ENCODE results near the gene CS.
"Not testable (repeated sequence)": the region's sequence is repeated elsewhere in the genome, so short reads cannot be mapped to it uniquely, and the experiment has no call there.

Gene CS

DNA sequence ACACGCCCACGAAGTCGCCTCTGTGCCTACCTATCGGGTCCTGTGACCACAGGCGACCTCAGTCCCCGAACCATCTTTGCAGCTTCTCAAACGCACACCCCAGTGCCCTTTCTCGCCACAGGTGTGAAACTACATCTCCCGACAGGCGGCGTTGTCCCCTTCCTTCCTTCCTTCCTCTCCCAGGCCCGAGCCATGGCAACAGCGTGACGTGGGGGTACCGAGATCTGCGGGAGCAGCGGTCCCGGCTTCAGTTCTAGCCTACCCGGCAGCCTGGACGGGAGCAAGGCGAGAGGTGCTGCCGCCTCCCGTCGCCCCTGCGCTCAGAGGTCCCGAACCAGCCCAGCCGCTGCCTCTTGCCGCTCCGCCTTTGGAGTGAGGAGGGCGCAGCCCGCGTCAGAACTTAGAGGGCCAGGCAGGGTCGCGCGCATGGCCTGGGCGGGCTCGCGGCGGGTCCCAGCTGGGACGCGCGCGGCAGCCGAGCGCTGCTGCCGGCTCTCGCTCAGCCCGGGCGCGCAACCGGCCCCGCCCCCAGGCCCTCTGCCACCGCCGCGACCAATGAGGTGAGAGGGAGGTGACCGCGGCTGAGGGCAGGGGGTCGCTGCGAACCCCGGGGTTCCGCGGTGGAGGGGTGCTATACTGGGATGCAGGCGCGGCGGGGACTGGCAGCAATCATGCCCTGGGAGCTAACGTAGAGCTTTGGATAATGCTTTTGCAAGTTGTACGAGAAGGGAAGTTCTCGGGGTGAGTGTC, 33.3 kb downstream of the CS start, which contains the start of gene COQ10A:
Gene COQ10A (plus strand): TSS at position 250 of the 750 bp plus-strand sequence. CDS start 177 bp downstream, at position 427.
- Histone ChIP-seq H3K4me1 (ENCODE audit: low read length) (peaks cover 5% of the 10 kb centered on the region; the same call in 1 of the 2 replicates), H3K4me3 (ENCODE audit: low read length) (peak within 1 kb of the TSS; percentile 83), H2AFZ (ENCODE audit: low read depth, low read length) (peak within 1 kb of the TSS; percentile 78), H3K79me2 (ENCODE audit: low read length) (no peaks in the 10 kb centered on the region), H3K27ac (ENCODE audit: low read length) (peak within 1 kb of the TSS; percentile 50), H3K36me3 (replicated peaks; ENCODE audit: low read depth, low read length) (peaks cover 14% of the 10 kb centered on the region), H3K27me3 (ENCODE audit: low read depth, low read length) (no peaks in the 10 kb centered on the region), H3K9me3 (ENCODE audit: insufficient read depth, low read length) (no peaks in the 10 kb centered on the region), H3K9ac (ENCODE audit: low read length) (peak within 1 kb of the TSS; percentile 65), H3K4me2 (ENCODE audit: low read length) (peak within 1 kb of the TSS; percentile 67), H4K20me1 (ENCODE audit: insufficient read depth, low read length) (no peaks in the 10 kb centered on the region; the same call in 1 of the 2 replicates)
- no peak for TF ChIP-seq EZH2phosphoT487 (IDR thresholded peaks at IDR 0.05; ENCODE audit: low read depth)
- TF ChIP-seq, protein P1, sequence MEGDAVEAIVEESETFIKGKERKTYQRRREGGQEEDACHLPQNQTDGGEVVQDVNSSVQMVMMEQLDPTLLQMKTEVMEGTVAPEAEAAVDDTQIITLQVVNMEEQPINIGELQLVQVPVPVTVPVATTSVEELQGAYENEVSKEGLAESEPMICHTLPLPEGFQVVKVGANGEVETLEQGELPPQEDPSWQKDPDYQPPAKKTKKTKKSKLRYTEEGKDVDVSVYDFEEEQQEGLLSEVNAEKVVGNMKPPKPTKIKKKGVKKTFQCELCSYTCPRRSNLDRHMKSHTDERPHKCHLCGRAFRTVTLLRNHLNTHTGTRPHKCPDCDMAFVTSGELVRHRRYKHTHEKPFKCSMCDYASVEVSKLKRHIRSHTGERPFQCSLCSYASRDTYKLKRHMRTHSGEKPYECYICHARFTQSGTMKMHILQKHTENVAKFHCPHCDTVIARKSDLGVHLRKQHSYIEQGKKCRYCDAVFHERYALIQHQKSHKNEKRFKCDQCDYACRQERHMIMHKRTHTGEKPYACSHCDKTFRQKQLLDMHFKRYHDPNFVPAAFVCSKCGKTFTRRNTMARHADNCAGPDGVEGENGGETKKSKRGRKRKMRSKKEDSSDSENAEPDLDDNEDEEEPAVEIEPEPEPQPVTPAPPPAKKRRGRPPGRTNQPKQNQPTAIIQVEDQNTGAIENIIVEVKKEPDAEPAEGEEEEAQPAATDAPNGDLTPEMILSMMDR (IDR thresholded peaks at IDR 0.05; ENCODE audit: low read depth, low read length) = peak; percentile 54

DNA sequence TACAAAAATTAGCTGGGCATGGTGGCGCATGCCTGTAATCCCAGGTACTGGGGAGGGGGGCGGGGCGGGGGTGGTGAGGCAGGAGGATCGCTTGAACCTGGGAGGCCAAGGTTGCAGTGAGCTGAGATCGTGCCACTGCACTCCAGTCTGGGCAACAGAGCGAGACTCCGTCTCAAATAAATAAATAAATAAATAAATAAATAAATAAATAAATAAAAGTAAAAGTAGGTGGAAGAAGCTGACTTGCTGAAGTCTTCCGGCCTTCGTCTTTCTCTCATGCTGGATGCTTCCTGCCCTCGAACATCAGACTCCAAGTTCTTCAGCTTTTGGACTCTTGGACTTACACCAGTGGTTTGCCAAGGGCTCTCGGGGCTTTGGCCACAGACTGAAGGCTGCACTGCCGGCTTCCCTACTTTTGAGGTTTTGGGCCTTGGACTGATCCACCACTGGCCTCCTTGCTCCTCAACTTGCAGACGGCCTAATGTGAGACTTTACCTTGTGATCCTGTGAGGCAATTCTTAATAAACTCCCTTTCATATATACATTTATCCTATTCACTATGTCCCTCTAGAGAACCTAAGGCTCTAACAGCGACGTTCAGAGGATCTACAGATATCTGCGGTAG, 34.0 kb downstream of the CS start:
- H3K27me3 ChIP-seq (ENCODE audit: low read depth, low read length); H3K79me2 ChIP-seq (ENCODE audit: low read length); H4K20me1 ChIP-seq (ENCODE audit: insufficient read depth, low read length); H3K9me3 ChIP-seq (ENCODE audit: insufficient read depth, low read length); H3K27ac ChIP-seq (ENCODE audit: low read length); H3K4me1 ChIP-seq (ENCODE audit: low read length): not testable (repeated sequence)
- Histone ChIP-seq H3K9ac (ENCODE audit: low read length) (peak overlapping the region; percentile 65), H3K4me2 (ENCODE audit: low read length) (peak overlapping the region; percentile 67), H3K4me3 (ENCODE audit: low read length) (peak overlapping the region; percentile 83), H3K36me3 (replicated peaks; ENCODE audit: low read depth, low read length) (peaks cover 13% of the 10 kb centered on the region), H2AFZ (ENCODE audit: low read depth, low read length) (peak overlapping the region; percentile 64)

DNA sequence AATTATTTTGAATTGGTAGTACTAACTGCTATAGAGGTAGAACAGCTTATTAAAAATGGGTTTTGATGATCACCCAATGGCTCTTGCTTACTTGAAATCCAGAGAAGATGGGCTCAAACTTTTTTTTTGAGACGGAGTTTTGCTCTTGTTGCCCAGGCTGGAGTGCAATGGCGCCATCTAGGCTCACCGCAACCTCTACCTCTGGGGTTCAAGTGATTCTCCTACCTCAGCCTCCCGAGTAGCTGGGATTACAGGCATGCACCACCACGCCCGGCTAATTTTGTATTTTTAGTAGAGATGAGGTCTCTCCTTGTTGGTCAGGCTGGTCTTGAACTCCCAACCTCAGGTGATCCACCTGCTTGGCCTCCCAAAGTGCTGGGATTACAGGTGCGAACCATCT, 37.2 kb downstream of the CS start:
- H3K4me2 ChIP-seq (ENCODE audit: low read length); H3K4me3 ChIP-seq (ENCODE audit: low read length); H3K27ac ChIP-seq (ENCODE audit: low read length); H3K79me2 ChIP-seq (ENCODE audit: low read length); H3K27me3 ChIP-seq (ENCODE audit: low read depth, low read length); H3K9ac ChIP-seq (ENCODE audit: low read length); H2AFZ ChIP-seq (ENCODE audit: low read depth, low read length); H3K36me3 ChIP-seq (replicated peaks; ENCODE audit: low read depth, low read length); H4K20me1 ChIP-seq (ENCODE audit: insufficient read depth, low read length); H3K4me1 ChIP-seq (ENCODE audit: low read length); H3K9me3 ChIP-seq (ENCODE audit: insufficient read depth, low read length): not testable (repeated sequence)

DNA sequence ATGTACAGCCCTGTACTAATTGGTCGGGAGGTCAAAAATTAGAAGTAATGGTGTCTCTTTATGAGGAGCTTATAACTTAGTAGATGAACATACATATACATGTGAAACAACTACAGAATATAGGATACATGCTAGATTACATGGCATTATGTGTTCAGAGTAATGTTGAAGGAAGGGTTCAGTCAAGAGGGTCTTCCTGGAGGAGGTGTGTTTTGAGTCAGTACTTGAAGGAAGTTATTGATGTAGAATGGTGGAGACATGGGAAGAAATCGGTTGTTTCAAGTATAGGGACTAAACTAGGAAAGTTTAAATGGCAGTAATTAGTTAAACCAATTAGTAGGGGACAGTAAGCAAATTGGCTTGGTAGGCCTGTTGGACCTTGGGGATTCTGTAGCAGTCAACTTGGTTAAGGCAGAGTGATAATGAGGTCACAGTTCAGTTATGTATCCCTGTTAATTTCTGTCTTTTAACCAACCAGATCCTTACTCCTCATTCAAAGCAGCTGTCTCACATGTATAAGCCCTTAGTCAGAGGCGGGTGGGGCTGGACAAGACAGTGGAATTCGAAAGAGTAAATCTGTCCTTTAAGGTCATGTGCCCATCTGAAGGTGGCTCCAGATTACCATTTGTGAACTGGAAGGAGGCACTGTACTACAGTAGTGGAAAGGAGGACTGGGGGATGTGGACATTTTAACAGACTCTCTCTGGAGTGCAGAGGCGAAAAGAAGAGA, 38.5 kb downstream of the CS start:
- no peak overlapping the region for H3K27ac ChIP-seq (ENCODE audit: low read length)
- no peak overlapping the region for H3K4me2 ChIP-seq (ENCODE audit: low read length)
- peaks cover 4% of the 10 kb centered on the region for H3K36me3 ChIP-seq (replicated peaks; ENCODE audit: low read depth, low read length)
- H2AFZ ChIP-seq (ENCODE audit: low read depth, low read length) = no peak overlapping the region
- no peak overlapping the region for H3K4me3 ChIP-seq (ENCODE audit: low read length)
- H3K79me2 ChIP-seq (ENCODE audit: low read length) = peaks cover 15% of the 10 kb centered on the region
- TF ChIP-seq, protein P1 (IDR thresholded peaks at IDR 0.05; ENCODE audit: low read depth, low read length) = no peak
- TF ChIP-seq EZH2phosphoT487 (IDR thresholded peaks at IDR 0.05; ENCODE audit: low read depth) = no peak
- H3K27me3 ChIP-seq (ENCODE audit: low read depth, low read length) = no peaks in the 10 kb centered on the region
- H3K9me3 ChIP-seq (ENCODE audit: insufficient read depth, low read length) = no peaks in the 10 kb centered on the region
- no peaks in the 10 kb centered on the region for H4K20me1 ChIP-seq (ENCODE audit: insufficient read depth, low read length)
- H3K4me1 ChIP-seq (ENCODE audit: low read length) = peaks cover 10% of the 10 kb centered on the region
- no peak overlapping the region for H3K9ac ChIP-seq (ENCODE audit: low read length)

Data from OCI-LY3 (cell line).